Kidney epithelial cell (primary cell): Measurements from ENCODE around the gene GSTA5. TPM values are rescaled to one million over a fixed set of nuclear protein-coding genes. Genes with fewer than 3 reads are reported as not detected.
"Not testable (repeated sequence)": the region's sequence is repeated elsewhere in the genome, so short reads cannot be mapped to it uniquely, and the experiment has no call there.

Experiments used
- DNase-seq: peaks from one replicate; pipeline ENCODE4 v3.0.0-alpha.2; 2010; ENCODE audit warnings: low read depth
- H3K27me3 ChIP-seq: 2 replicates; pipeline ENCODE4 v1.6.0; 2011; ENCODE audit warnings: low read length; ENCODE audit not compliant: control insufficient read depth, insufficient read depth
- H3K36me3 ChIP-seq: 2 replicates; pipeline ENCODE4 v1.5.1; 2011; ENCODE audit warnings: low read length; ENCODE audit not compliant: control insufficient read depth, insufficient read depth
- H3K4me3 ChIP-seq: 2 replicates; pipeline ENCODE4 v1.5.1; 2011; ENCODE audit warnings: low read depth, mild to moderate bottlenecking, control low read depth, low read length
- CTCF ChIP-seq: IDR thresholded peaks from 2 replicates; pipeline ENCODE4 v1.5.1; 2011; ENCODE audit warnings: mild to moderate bottlenecking, moderate library complexity, low read length, control low read depth, inconsistent platforms; ENCODE audit not compliant: insufficient read depth, poor library complexity, severe bottlenecking
- total RNA-seq: library from RNA; depleted of rRNA; stranded (reverse); fragments of >200 nt; gene quantifications from 2 replicates; pipeline ENCODE4 v1.2.3, GENCODE V29; 2015

Gene GSTA5
- total RNA-seq, 1 donor from 2014 or later = not detected

- H3K27me3 ChIP-seq = no peaks in the 10 kb centered on the region
- H3K36me3 ChIP-seq = no peaks in the 10 kb centered on the region
- no peak for DNase-seq
- TF ChIP-seq CTCF = no peak
- H3K4me3 ChIP-seq = no peak overlapping the region
These were observed 18.8 kb downstream of the GSTA5 start for GRCh38 chr6:52821842-52822241.

GRCh38 chr6:52820198-52820597 is 20.4 kb downstream of the GSTA5 start:
- no peaks in the 10 kb centered on the region for H3K27me3 ChIP-seq
- no peak for TF ChIP-seq CTCF
- no peak overlapping the region for H3K4me3 ChIP-seq
- DNase-seq = no peak
- no peaks in the 10 kb centered on the region for H3K36me3 ChIP-seq

DNA sequence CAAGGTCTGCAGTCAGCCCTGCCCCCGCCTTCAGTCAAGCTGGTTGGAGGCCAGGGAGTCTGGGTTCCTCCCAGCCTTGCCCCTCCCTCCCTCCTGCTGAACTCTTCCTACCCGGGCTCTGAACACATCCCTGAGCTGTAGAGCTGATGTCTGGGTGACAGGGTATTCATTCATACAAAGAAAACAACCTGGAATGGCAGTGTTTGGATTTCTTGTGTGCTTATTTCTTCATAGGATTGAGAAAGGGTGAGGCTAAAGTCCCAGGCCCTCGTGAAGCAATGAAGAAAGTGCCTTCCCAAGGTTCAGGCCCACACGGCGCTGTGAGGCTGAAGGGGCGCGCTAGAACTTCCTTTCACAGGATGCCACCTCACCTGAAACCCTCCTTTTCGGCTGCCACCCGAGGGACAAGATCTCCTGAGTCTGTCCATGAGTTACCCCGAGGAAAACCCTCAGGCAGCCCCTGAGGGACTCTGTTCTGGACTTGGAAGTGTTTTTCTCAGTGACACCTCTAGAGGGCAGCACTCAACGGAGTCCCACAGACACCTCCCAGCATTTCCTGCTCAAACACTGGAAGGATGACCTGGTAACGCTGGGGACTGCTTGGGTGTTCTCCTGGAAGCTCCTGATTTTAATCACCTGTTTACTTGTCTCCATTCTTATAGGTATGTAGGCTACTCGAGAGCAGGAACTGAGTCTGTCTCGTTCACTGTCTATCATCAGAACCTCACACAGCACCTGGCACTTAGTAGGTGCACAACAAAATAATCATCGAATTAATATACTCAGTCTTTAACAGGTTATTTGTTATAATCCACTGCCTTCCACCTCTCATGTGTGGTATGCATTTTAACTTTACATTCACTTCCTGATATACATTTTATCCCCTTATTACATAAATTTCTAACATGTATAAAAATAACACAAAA is 25.2 kb downstream of the GSTA5 start:
- no peaks in the 10 kb centered on the region for H3K36me3 ChIP-seq
- no peak overlapping the region for H3K4me3 ChIP-seq
- peak; percentile 67 for TF ChIP-seq CTCF
- H3K27me3 ChIP-seq = no peaks in the 10 kb centered on the region
- no peak for DNase-seq

DNA sequence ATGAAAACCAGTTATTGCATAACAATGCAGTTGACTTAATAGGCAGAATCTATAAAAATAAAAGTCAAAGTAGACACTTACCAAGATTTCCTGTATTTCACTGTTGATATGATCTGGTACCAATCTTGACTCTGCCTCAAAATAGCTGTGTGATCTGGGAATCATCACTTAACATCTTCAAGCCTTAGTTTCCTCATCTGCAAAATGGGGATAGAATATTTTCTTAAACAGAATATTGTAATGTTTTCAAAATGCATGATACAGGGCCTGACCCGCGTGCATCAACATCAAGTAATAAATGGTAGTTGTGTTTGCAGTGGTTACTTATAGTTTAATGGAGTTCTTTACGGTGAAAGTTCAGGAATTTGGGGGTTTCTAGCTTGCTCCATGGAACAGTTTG is 26.1 kb downstream of the GSTA5 start:
- not testable (repeated sequence) for DNase-seq, H3K27me3 ChIP-seq, H3K4me3 ChIP-seq, H3K36me3 ChIP-seq

DNA sequence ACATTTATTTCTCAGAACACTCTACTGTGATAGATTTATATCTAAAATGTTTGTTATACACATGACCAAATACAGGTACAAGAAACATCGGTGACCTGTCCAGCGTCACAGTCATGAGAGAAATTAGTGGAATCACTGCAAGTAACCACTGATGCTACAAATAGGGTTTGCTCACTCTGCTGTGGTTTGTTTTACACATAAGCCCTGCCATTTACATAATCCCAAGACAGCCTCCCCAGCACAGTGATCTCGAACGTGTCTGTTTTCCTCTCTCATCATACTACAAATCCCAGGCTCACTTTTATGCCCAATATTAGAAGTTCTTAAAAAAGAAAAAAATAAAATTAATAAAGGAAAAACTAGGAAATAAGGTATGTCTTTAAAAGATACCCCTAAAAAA is 30.8 kb downstream of the GSTA5 start:
- H3K4me3 ChIP-seq, H3K27me3 ChIP-seq, DNase-seq, H3K36me3 ChIP-seq: not testable (repeated sequence)

- Histone ChIP-seq H3K4me3 (no peak overlapping the region), H3K36me3 (no peaks in the 10 kb centered on the region), H3K27me3 (no peaks in the 10 kb centered on the region)
- no peak for TF ChIP-seq CTCF
- no peak for DNase-seq
These were observed 32.0 kb downstream of the GSTA5 start for GRCh38 chr6:52808660-52809059.

DNA sequence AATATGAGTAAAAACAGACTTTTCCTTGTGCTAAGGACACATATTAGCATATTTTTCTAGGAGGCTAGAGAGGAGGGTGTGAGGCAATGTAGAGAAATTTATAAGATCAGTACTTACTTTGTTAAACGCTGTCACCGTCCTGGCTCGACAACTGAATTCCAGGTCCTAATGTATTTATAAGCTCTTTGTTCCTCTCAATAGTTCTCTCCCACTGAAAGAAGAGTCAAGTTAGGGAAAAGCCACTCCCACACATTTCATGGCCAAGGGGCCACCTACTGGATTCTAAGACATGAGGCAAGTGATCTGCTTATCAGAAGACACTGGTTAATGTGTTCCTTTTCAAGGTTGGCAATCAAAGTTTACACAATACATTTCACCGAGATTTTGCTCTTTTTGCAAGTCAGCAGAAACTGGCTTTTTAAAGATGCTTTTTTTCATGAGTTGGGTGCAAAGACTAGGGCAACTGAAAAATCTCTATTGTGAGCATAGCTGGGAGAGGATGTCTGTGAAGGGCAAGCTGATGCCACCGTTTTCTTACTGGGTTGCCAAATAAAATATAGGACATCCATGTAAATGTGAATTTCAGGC is 36.9 kb downstream of the GSTA5 start, which contains the start of gene GSTA1:
TSS of gene GSTA1 (minus strand) at position 149 of the 588 bp plus-strand sequence. CDS start 4,549 bp downstream, outside the sequence.
- DNase-seq, H3K36me3 ChIP-seq, H3K4me3 ChIP-seq, H3K27me3 ChIP-seq: not testable (repeated sequence)
